Measurements from ENCODE around the gene TFDP2.
"Not testable (repeated sequence)": the region's sequence is repeated elsewhere in the genome, so short reads cannot be mapped to it uniquely, and the experiment has no call there.

Gene TFDP2

DNA sequence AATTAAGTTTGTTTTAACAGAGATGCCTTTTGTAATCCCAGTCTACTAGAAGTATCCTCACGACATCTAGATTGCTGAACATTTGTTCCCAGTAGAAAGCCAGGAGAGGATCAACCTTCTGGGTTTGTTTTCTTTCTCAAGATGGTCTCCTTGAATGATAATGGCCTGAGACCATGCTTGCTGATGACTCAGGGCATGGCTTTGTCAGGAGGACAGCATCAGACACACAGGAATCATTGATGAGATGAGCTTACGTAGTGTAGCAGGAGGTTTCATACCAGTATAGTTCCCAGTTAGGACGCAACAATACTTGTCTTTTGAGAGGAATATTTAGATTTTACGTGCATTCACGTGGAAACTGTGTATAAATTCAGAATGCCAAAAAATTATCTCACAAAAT is 234.3 kb downstream of the TFDP2 start:
- FAIRE-seq: no peak

GRCh38 chr3:141914311-141914710 is 235.0 kb downstream of the TFDP2 start:
- no peak for FAIRE-seq

GRCh38 chr3:141913150-141913811 is 236.1 kb downstream of the TFDP2 start:
- FAIRE-seq: no peak

GRCh38 chr3:141909986-141910385 is 239.4 kb downstream of the TFDP2 start:
- FAIRE-seq: not testable (repeated sequence)

- no peak for FAIRE-seq
Measured at GRCh38 chr3:141909408-141909807, 239.9 kb downstream of the TFDP2 start.

DNA sequence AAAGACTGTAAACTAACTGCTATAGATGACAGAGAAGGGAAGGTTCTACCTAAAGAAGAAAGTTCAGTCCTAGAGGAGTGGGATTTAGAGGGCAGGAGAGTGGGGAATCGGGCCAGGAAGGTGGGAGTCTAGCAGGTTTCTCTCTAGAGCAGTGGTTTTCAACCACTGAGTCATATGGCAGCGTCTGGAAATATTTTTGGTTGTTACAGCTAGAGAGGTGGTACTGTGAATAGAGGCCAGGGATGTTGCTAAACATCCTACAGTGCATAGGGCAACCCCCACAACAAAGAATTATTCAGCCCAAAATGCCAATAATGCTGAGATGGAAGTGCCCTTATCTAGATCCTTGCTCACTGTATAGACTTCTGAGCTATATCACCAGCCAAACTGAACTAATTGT is 244.2 kb downstream of the TFDP2 start:
- no peak for FAIRE-seq

DNA sequence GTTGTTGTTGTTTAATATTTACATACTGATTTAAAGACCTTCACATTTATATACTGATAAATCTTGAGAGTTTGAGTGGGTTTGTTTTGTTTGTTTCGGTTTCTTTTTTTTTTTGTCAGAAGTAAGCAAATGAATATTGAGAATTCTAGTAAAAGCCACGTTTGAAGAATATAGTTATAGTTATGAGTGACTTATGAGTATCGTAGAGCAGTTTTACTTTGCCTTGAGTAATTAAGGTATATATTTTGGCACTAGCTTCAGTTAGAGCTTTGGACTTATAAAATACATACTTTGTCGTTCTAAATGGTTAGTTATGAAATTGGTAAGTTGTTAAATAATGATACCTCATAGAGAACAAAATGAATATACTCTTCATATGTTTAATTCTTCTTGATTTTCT is 245.1 kb downstream of the TFDP2 start:
- FAIRE-seq: no peak

GRCh38 chr3:141901914-141902313 is 247.4 kb downstream of the TFDP2 start:
- no peak for FAIRE-seq

GRCh38 chr3:141900343-141900742 is 249.0 kb downstream of the TFDP2 start:
- no peak for FAIRE-seq

DNA sequence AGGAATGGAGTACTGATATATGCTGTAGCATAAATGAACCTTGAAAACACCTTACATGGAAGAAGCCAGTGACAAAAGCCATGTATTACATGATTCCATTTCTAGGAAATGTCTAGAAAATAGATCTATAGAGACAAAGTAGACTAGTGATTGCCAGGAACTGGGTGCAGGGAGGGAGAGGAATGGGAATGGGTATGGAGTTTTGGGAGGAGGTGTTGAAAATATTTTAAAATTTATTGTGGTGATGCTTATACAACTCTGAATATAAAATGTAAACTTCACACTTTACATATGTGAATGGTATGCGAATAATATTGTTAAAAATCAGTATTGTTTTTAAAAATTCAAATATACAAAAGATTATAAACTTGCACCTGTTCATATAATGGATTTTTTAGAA is 250.4 kb downstream of the TFDP2 start:
- FAIRE-seq: no peak

DNA sequence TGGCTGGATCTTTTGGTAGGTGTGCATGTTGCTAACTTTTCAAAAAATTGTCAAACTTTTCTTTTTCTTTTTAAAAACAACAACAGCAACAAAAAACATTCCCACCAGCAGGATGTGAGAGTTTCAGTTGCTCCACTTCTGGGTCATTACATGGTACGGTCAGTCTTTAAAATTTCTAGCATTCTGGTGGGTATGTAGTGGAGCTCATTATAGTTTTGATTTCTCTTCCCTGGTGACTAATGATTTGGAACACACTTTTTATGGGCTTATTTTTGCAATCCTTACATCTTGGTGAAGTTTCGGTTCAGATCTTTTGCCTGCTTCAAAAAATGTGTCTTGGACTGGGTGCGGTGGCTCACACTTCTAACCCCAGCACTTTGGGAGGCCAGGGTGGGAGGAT is 253.6 kb downstream of the TFDP2 start:
- no peak for FAIRE-seq

GRCh38 chr3:141894524-141895176 is 254.7 kb downstream of the TFDP2 start:
- FAIRE-seq: no peak
